ENCODE measurements around the gene GABARAPL2.

DNA sequence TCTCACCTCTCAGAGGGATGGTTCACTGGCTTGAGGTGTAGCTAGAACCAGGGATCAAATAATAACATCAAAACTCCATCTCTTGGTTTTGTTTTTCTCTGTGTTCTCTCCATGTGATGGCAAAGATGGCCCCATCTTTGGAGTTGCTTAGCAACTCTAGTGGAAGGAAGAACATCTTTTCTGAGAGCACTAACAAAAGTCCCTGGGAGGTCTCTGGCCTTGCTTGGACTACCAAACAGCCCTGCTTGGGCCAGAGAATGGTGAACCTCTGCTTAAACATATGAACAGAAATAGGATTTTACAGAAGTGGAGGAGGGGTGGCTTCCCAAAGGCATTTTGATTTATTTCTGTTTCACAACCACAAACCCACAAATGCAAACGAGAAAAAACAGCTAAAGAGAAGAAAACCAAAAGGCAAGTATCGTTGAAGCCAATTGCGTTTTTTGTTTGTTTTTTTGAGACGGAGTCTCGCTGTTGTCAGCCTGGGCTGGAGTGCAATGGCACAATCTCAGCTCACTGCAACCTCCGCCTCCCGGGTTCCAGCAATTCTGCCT, 13.2 kb downstream of the GABARAPL2 start:
- TF ChIP-seq ZC3H10 (CRISPR knock-in tag; IDR thresholded peaks at IDR 0.05): no peak
- TF ChIP-seq OSR1 (CRISPR knock-in tag; IDR thresholded peaks at IDR 0.05): no peak
- TF ChIP-seq GLIS3 (CRISPR knock-in tag; IDR thresholded peaks at IDR 0.05): no peak
- TF ChIP-seq ISL1 (CRISPR knock-in tag; IDR thresholded peaks at IDR 0.05): no peak
- TF ChIP-seq ESRRG (CRISPR knock-in tag; IDR thresholded peaks at IDR 0.05): no peak
- TF ChIP-seq ZFP3 (CRISPR knock-in tag; IDR thresholded peaks at IDR 0.05): no peak
- TF ChIP-seq POU6F1 (CRISPR knock-in tag; IDR thresholded peaks at IDR 0.05; ENCODE audit: borderline replicate concordance, low read depth): no peak
- no peak for TF ChIP-seq TOX (CRISPR knock-in tag; IDR thresholded peaks at IDR 0.05; ENCODE audit: borderline replicate concordance)
- TF ChIP-seq, protein P1, sequence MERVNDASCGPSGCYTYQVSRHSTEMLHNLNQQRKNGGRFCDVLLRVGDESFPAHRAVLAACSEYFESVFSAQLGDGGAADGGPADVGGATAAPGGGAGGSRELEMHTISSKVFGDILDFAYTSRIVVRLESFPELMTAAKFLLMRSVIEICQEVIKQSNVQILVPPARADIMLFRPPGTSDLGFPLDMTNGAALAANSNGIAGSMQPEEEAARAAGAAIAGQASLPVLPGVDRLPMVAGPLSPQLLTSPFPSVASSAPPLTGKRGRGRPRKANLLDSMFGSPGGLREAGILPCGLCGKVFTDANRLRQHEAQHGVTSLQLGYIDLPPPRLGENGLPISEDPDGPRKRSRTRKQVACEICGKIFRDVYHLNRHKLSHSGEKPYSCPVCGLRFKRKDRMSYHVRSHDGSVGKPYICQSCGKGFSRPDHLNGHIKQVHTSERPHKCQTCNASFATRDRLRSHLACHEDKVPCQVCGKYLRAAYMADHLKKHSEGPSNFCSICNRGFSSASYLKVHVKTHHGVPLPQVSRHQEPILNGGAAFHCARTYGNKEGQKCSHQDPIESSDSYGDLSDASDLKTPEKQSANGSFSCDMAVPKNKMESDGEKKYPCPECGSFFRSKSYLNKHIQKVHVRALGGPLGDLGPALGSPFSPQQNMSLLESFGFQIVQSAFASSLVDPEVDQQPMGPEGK (CRISPR knock-in tag; IDR thresholded peaks at IDR 0.05; ENCODE audit: borderline replicate concordance): no peak
- TF ChIP-seq SNAI2 (CRISPR knock-in tag; IDR thresholded peaks at IDR 0.05): no peak
